HepG2 (cell line): ENCODE data around the gene RABEP2. TPM values are rescaled to one million over a fixed set of nuclear protein-coding genes. Genes with fewer than 3 reads are reported as not detected.
A peak's percentile ranks its signal among the peaks of the same experiment; 100 is the strongest.

ENCODE experiments used
- GATAD2A ChIP-seq: IDR thresholded peaks from 2 replicates; pipeline ENCODE4 v1.6.1; 2016
- HNRNPLL ChIP-seq: fragments of 200-400 bp; formaldehyde crosslinking; IDR thresholded peaks from 2 replicates; pipeline ENCODE4 v1.6.1; 2017; ENCODE audit warnings: mild to moderate bottlenecking, low read depth, low read length; ENCODE audit not compliant: poor library complexity, severe bottlenecking
- KIAA2018 ChIP-seq: sonication (generic); formaldehyde crosslinking; IDR thresholded peaks from 2 replicates; pipeline ENCODE4 v1.5.0; 2020; ENCODE audit warnings: mild to moderate bottlenecking, missing genetic modification reagents, borderline replicate concordance
- MAFK ChIP-seq, 2 experiments: IDR thresholded peaks in 1 of 2; conservative IDR thresholded peaks in 1 of 2; 2 replicates each; pipeline ENCODE4 v1.6.1; 2011; ENCODE audit warnings: improper control_type of control experiment in 2 of 2, low read length in 2 of 2
- ONECUT2 ChIP-seq: sonication (generic); formaldehyde crosslinking; IDR thresholded peaks from 2 replicates; pipeline ENCODE4 v1.4.0; 2020; ENCODE audit warnings: missing genetic modification reagents
- PRMT3 ChIP-seq: sonication (generic); formaldehyde crosslinking; IDR thresholded peaks from 2 replicates; pipeline ENCODE4 v1.8.1; 2022; ENCODE audit warnings: low read depth, mild to moderate bottlenecking, moderate library complexity, missing genetic modification reagents, borderline replicate concordance
- REST ChIP-seq, 2 experiments: IDR thresholded peaks; 2 replicates each; pipeline ENCODE4 v1.6.1; 2011 to 2012; ENCODE audit warnings: low read length in 2 of 2, borderline replicate concordance in 1 of 2, low read depth in 1 of 2, mild to moderate bottlenecking in 1 of 2, moderate library complexity in 1 of 2
- SP140L ChIP-seq: sonication (generic); formaldehyde crosslinking; IDR thresholded peaks from 2 replicates; pipeline ENCODE4 v1.4.0; 2020; ENCODE audit warnings: missing genetic modification reagents, borderline replicate concordance
- ZFP36 ChIP-seq: fragments of 150-350 bp; IDR thresholded peaks from 2 replicates; pipeline ENCODE4 v1.6.1; 2018; ENCODE audit warnings: borderline replicate concordance, low read length, low read depth; ENCODE audit not compliant: partially characterized antibody
- ZNF546 ChIP-seq: sonication (generic); formaldehyde crosslinking; conservative IDR thresholded peaks from 2 replicates; pipeline ENCODE4 v1.8.1; 2023; ENCODE audit warnings: mild to moderate bottlenecking, missing genetic modification reagents
- ZNF549 ChIP-seq: sonication (generic); formaldehyde crosslinking; IDR thresholded peaks from 2 replicates; pipeline ENCODE4 v1.5.0; 2020; ENCODE audit warnings: missing genetic modification reagents
- ZNF773 ChIP-seq: sonication (generic); formaldehyde crosslinking; IDR thresholded peaks from 2 replicates; pipeline ENCODE4 v1.4.0; 2020; ENCODE audit warnings: missing genetic modification reagents, borderline replicate concordance
- polyA plus RNA-seq, 8 experiments: library from polyadenylated mRNA; depleted of rRNA in 3 of 8; stranded (reverse) in 7 of 8; unstranded in 1 of 8; fragments of >200 nt; fragmentation: Illumina TruSeq in 4 of 8; extraction: Trizol in 4 of 8; gene quantifications; 2 replicates each; pipeline versions ENCODE4 v1.2.1 to v1.2.3, GENCODE V29; 2011 to 2016; ENCODE audit warnings: low read depth in 4 of 8, missing spikeins in 1 of 8, mixed read lengths in 1 of 8; ENCODE audit not compliant: insufficient read depth in 1 of 8
- total RNA-seq, 5 experiments: library from RNA; depleted of rRNA; stranded (reverse); fragments of >200 nt; fragmentation: Illumina TruSeq; extraction: Trizol; gene quantifications; 2 replicates each; pipeline ENCODE4 v1.2.3, GENCODE V29; 2016; ENCODE audit warnings: low read depth in 1 of 5
- TF ChIP-seq, protein P1 (sequence below): sonication (generic); formaldehyde crosslinking; IDR thresholded peaks from 2 replicates; pipeline ENCODE4 v1.4.0; 2020; ENCODE audit warnings: low read depth, mild to moderate bottlenecking, missing genetic modification reagents
- TF ChIP-seq, protein P2 (sequence below): sonication (generic); formaldehyde crosslinking; IDR thresholded peaks from 2 replicates; pipeline ENCODE4 v1.4.0; 2020; ENCODE audit warnings: missing genetic modification reagents

Gene RABEP2
- total and polyA plus RNA-seq, 2 of the 13 experiments (the other 11 are each of a cell fraction or from before 2014, with no cell fraction given), result 10.8 to 18.4 TPM

GRCh38 chr16:28895609-28896008, 29.4 kb downstream of the RABEP2 start (continued):
- TF ChIP-seq GATAD2A (CRISPR knock-in tag) (peak; percentile 42; the same call in 1 of the 2 replicates), REST (IDR thresholded peaks at IDR 0.05; ENCODE audit: borderline replicate concordance in 1 of 2, low read depth in 1 of 2, low read length in 2 of 2) (no peak), ZFP36 (no peak), PRMT3 (CRISPR knock-in tag) (no peak), ZNF549 (CRISPR knock-in tag) (no peak), HNRNPLL (no peak), ONECUT2 (CRISPR knock-in tag) (no peak), ZNF546 (CRISPR knock-in tag) (no peak), KIAA2018 (CRISPR knock-in tag) (no peak), MAFK (conservative IDR thresholded peaks at IDR 0.05 in 1 of 2, IDR thresholded peaks at IDR 0.05 in 1 of 2; ENCODE audit: low read length in 2 of 2) (no peak), SP140L (no peak), ZNF773 (no peak)
- TF ChIP-seq, protein P1, sequence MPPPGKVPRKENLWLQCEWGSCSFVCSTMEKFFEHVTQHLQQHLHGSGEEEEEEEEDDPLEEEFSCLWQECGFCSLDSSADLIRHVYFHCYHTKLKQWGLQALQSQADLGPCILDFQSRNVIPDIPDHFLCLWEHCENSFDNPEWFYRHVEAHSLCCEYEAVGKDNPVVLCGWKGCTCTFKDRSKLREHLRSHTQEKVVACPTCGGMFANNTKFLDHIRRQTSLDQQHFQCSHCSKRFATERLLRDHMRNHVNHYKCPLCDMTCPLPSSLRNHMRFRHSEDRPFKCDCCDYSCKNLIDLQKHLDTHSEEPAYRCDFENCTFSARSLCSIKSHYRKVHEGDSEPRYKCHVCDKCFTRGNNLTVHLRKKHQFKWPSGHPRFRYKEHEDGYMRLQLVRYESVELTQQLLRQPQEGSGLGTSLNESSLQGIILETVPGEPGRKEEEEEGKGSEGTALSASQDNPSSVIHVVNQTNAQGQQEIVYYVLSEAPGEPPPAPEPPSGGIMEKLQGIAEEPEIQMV (CRISPR knock-in tag), result no peak
- TF ChIP-seq, protein P2, sequence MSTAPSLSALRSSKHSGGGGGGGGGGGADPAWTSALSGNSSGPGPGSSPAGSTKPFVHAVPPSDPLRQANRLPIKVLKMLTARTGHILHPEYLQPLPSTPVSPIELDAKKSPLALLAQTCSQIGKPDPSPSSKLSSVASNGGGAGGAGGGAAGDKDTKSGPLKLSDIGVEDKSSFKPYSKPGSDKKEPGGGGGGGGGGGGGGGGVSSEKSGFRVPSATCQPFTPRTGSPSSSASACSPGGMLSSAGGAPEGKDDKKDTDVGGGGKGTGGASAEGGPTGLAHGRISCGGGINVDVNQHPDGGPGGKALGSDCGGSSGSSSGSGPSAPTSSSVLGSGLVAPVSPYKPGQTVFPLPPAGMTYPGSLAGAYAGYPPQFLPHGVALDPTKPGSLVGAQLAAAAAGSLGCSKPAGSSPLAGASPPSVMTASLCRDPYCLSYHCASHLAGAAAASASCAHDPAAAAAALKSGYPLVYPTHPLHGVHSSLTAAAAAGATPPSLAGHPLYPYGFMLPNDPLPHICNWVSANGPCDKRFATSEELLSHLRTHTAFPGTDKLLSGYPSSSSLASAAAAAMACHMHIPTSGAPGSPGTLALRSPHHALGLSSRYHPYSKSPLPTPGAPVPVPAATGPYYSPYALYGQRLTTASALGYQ (CRISPR knock-in tag), result no peak
